HG03095 (cell line): ENCODE results near the gene PLCD4.
A peak's percentile ranks its signal among the peaks of the same experiment; 100 is the strongest.

Experiments
- ATAC-seq: cut with Tn5 transposase; IDR thresholded peaks from one replicate; pipeline ENCODE4 v1.9.1; 2021; ENCODE audit warnings: moderate library complexity; ENCODE audit not compliant: unreplicated experiment

Gene PLCD4

DNA sequence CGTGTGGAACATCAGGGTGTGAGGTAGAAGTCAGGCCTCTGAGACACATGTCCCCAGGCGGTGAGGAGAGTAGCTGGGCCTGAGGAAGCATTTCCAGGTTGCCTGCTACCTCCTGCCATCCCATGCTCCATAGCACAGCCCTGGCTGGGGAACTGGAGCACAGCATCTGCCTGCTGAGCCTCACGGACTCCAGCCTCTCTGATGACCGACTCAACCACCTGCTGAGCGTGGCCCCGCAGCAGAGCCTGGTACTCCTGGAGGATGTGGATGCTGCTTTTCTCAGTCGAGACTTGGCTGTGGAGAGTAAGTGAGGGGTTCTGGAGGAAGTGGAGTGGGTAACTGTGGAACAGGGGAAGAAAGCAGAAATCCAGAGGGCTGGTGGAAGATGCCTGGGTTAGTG is 54.7 kb downstream of the PLCD4 start:
- ATAC-seq, result no peak

DNA sequence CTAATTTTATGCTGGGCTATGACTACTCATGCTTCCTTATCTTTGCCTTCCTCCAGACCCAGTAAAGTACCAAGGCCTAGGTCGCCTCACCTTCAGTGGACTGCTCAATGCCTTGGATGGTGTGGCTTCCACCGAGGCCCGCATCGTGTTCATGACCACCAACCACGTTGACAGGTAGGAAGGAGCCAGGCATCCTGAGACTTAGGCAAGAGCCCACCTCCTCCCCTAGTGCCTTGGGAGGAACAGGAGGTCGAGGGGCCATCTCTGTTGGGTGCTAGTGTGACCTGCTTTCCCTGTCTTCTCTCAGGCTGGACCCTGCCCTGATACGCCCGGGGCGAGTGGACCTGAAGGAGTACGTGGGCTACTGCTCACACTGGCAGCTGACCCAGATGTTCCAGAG is 55.1 kb downstream of the PLCD4 start:
- ATAC-seq, result no peak

DNA sequence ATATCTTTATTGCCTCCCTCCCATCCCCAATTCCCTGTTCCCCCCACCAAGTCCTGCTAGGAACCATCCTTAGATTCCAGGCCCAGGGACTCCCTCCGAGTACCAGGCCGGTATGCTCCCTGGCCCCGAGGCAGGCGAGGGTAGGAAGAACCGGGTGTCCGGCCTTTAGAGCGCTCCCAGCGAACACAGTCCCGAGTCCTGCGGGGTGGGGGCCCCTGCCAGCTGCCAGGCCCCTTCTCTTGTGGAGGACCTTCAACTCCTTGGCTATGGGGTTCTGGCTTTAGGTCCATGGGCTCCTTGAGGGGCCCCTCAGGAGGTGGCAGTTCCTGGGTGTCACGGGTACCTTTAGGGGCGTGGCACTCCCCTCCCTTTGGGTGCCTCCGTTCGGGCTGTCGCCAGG is 56.2 kb downstream of the PLCD4 start:
- ATAC-seq, result no peak

DNA sequence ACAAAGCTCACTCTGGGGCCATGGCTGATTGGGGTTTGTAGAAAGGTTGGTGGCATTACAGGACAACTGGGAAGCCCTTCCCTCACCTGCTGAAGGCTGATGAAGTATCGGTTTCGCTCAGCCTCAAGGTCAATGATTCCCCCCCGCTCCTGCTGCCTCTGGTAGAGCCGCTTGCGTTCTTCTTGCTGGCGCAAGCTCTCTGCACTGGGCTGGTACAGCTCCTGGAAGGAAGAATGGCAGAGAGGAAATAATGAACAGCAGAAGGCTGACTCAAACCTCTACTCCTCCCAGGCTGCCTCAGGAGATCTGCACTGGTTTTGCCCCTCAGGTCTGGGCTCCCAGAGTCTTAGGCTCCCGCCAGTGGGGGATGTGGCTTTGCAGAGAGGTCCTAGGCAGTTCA is 57.0 kb downstream of the PLCD4 start:
- ATAC-seq, result no peak

DNA sequence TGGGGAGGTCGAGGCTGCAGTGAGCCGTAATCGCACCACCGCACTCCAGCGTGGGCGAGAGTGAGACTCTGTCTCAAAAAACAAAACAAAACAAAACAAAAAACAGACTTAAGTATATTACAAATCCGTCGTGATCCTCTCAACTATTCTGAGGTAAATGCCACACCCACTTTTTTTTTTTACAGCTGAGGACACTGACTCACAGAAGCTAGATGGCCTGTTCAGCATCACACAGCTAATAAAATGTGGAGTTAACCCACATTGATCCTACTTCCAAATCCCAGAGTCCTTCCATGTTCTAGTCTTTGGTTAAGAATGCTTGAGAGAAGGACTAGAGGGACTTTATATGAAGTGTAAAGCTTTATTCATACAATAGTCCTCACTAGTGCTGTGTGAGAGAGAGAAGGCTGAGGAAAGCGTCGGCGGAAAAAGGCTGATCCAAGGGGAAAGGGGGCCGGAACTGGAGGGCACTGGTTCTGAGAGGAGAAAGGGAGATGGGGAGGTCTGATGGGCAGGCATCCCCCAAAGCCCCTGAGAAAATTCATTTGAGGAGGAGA is 63.5 kb downstream of the PLCD4 start:
- ATAC-seq, result no peak

DNA sequence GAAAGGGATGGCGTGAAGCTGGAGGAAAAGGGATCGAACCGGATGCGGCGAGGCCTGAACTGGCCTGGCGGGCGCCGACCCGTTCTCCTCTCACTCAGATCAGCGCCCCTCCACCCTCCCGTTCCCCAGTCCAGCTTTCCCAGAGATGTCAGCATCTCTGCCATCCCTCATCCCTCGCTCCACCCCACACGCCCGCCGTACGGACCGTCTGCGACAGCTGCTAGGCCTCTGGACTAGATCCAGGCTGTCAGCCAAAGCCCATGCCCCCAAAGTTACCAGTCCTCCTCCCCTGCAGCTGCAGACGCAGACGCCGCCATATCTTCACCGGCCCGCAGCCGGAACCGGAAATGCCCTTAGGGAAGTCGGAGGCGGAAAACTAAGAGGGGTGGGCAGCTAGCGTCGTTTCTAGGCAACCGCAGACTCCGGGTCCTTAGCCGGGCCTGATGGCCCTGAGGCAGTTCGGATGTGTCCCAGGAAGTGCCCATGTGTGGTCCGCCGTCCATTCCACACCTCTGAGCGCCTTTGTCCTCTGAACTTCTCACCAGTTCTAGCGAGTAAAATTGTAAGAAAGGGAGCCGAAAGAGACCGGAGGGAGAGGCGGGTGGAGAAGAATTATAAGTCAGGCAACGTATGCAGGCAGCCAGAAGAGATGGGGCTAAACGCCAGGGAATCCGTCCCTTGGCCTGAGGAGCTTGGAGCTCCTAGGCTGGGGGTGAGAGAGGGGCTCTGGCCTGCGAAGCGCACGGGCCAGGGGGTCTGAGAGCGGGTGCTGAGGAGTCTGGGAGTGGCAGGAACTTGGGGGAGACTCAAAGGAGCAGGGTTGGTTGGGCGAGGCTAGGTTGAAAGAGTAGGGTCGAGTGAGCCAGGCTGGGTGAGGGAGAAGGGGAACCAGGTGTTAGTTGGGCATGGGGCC is 64.2 kb downstream of the PLCD4 start, which contains the start of the genes RNF25 and STK36:
Gene RNF25 (minus strand): TSS at position 349 of the 913 bp plus-strand sequence. CDS start 32 bp downstream, at position 317.
Gene STK36 (plus strand): TSS at position 433 of the 913 bp plus-strand sequence. CDS start 744 bp downstream, outside the sequence.
- peak; percentile 98 for ATAC-seq

DNA sequence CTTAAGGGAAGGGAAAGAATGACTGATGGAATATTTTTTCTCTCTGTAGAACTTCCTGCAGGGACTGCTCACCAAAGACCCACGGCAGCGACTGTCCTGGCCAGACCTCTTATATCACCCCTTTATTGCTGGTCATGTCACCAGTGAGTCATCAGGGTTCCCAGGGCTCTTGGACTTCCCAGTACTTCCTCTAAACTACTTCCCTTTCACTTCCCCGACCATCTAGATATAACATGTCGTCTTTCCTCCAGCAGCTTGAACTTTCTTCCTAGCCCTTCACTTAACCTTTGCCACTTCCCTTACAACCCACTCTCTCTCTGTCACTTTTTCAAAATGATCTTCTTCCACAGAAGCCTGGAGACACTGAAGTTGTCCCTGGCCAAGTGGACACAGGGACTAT is 71.4 kb downstream of the PLCD4 start:
- ATAC-seq, result no peak

DNA sequence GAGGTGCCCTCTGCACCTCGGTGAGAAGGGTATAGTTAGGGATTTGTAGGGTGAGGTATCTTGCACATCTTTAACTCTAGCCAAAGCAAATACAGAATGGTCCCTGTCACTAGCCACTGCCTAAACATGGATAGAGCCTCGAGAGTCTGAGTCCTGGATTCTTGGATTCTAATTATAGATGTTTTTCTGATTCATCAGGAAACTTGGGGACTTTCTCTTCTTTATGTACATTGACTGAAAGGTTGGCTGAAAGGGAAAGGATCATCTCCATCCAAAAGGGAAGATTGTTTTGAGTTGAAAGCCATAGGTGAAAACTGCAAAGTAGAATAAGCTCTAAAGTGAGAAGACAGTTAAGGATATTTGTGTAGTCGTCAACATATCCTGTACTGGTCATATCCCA is 72.4 kb downstream of the PLCD4 start:
- ATAC-seq, result no peak
